Fibroblast of peridontal ligament (primary cell): ENCODE results near the gene TUBA4A.
"Not testable (repeated sequence)": the region's sequence is repeated elsewhere in the genome, so short reads cannot be mapped to it uniquely, and the experiment has no call there.

Experiments used
- DNase-seq: peaks from one replicate; pipeline ENCODE4 v3.0.0-alpha.2; 2010; ENCODE audit errors: extremely low read depth

Gene TUBA4A

GRCh38 chr2:219268294-219268693, 14.6 kb upstream of the TUBA4A start:
- DNase-seq = no peak

GRCh38 chr2:219266886-219267285, 13.2 kb upstream of the TUBA4A start:
- DNase-seq = no peak

- no peak for DNase-seq
These were observed 12.5 kb upstream of the TUBA4A start for GRCh38 chr2:219266232-219266631.

GRCh38 chr2:219261024-219261855, 7.5 kb upstream of the TUBA4A start:
- DNase-seq = no peak

GRCh38 chr2:219258942-219259341, 5.2 kb upstream of the TUBA4A start:
- DNase-seq = not testable (repeated sequence)

GRCh38 chr2:219254590-219255201, 978 bp upstream of the TUBA4A start:
- DNase-seq = peak; percentile 31

- no peak for DNase-seq
These were observed 592 bp downstream of the TUBA4A start, which contains the start of gene TUBA4B for GRCh38 chr2:219252900-219253752. TUBA4B (plus strand) TSS chr2:219253243; CDS start chr2:219253408, 165 bp downstream.

- no peak for DNase-seq
These were observed 1.2 kb downstream of the TUBA4A start for GRCh38 chr2:219252570-219252899.

GRCh38 chr2:219252084-219252483, 1.6 kb downstream of the TUBA4A start:
- no peak for DNase-seq

- peak; percentile 59 for DNase-seq
These were observed 2.1 kb downstream of the TUBA4A start for GRCh38 chr2:219251656-219252055.

- DNase-seq = no peak
These were observed 3.5 kb downstream of the TUBA4A start for GRCh38 chr2:219250049-219250781.

- DNase-seq = peak; percentile 81
These were observed 4.3 kb downstream of the TUBA4A start for GRCh38 chr2:219249203-219249980.

GRCh38 chr2:219248845-219249202, 4.9 kb downstream of the TUBA4A start:
- no peak for DNase-seq

GRCh38 chr2:219247678-219248642, 5.8 kb downstream of the TUBA4A start:
- no peak for DNase-seq

- no peak for DNase-seq
These were observed 7.2 kb downstream of the TUBA4A start for GRCh38 chr2:219246559-219246958.

- no peak for DNase-seq
These were observed 7.9 kb downstream of the TUBA4A start for GRCh38 chr2:219245899-219246230.

GRCh38 chr2:219245148-219245898, 8.4 kb downstream of the TUBA4A start, which contains the start of the genes GLB1L and STK16:
GLB1L (minus strand) TSS chr2:219245444; CDS start chr2:219243573, 1,871 bp downstream.
STK16 (plus strand) TSS chr2:219245479; CDS start chr2:219246000, 521 bp downstream.
- peak; percentile 93 for DNase-seq

- no peak for DNase-seq
These were observed 8.9 kb downstream of the TUBA4A start for GRCh38 chr2:219244789-219245147.

GRCh38 chr2:219243291-219243761, 10.4 kb downstream of the TUBA4A start:
- no peak for DNase-seq
